ENCODE data around the gene DPF3.

DPF3 gene

GRCh38 chr14:72606879-72607278, 287.0 kb downstream of the DPF3 start:
- no peak overlapping the region for H3K4me3 ChIP-seq (ENCODE audit: low read depth, low read length)
- TF ChIP-seq CTCF (IDR thresholded peaks at IDR 0.05; ENCODE audit: borderline replicate concordance, insufficient read depth, low read depth, low read length) = no peak

- no peak for TF ChIP-seq CTCF (IDR thresholded peaks at IDR 0.05; ENCODE audit: borderline replicate concordance, insufficient read depth, low read depth, low read length)
- no peak overlapping the region for H3K4me3 ChIP-seq (ENCODE audit: low read depth, low read length)
Measured at GRCh38 chr14:72605921-72606220, 288.0 kb downstream of the DPF3 start.

- TF ChIP-seq CTCF (IDR thresholded peaks at IDR 0.05; ENCODE audit: borderline replicate concordance, insufficient read depth, low read depth, low read length) = no peak
Measured at GRCh38 chr14:72605096-72605920, 288.6 kb downstream of the DPF3 start.

GRCh38 chr14:72604133-72604532, 289.8 kb downstream of the DPF3 start:
- TF ChIP-seq CTCF (IDR thresholded peaks at IDR 0.05; ENCODE audit: borderline replicate concordance, insufficient read depth, low read depth, low read length) = no peak
- no peak overlapping the region for H3K4me3 ChIP-seq (ENCODE audit: low read depth, low read length)

More at GRCh38 chr14:72605096-72605920, 288.6 kb downstream of the DPF3 start:
- no peak overlapping the region for H3K4me3 ChIP-seq (ENCODE audit: low read depth, low read length)

- TF ChIP-seq CTCF (IDR thresholded peaks at IDR 0.05; ENCODE audit: borderline replicate concordance, insufficient read depth, low read depth, low read length) = no peak
- H3K4me3 ChIP-seq (ENCODE audit: low read depth, low read length) = no peak overlapping the region
Measured at GRCh38 chr14:72603639-72604038, 290.3 kb downstream of the DPF3 start.

- H3K4me3 ChIP-seq (ENCODE audit: low read depth, low read length) = no peak overlapping the region
- no peak for TF ChIP-seq CTCF (IDR thresholded peaks at IDR 0.05; ENCODE audit: borderline replicate concordance, insufficient read depth, low read depth, low read length)
Measured at GRCh38 chr14:72600551-72601330, 293.2 kb downstream of the DPF3 start.
